ENCODE measurements around the gene ANKRD16.
A peak's percentile ranks its signal among the peaks of the same experiment; 100 is the strongest.
"Not testable (repeated sequence)": the region's sequence is repeated elsewhere in the genome, so short reads cannot be mapped to it uniquely, and the experiment has no call there.

The ANKRD16 gene
- 0.65 to 4.4 (median 2.9) reads per million in 18 experiments for total RNA-seq

- peak; percentile 99 for DNase-seq
Observed at GRCh38 chr10:5889624-5890451, at the start of gene ANKRD16, which contains the start of gene FBH1. Gene ANKRD16 (minus strand): TSS chr10:5889893. CDS start chr10:5889354, 539 bp downstream. Gene FBH1 (plus strand): TSS chr10:5890243. CDS start chr10:5890346, 103 bp downstream.

GRCh38 chr10:5938291-5938690 is 48.6 kb upstream of the ANKRD16 start:
- DNase-seq: no peak

- DNase-seq: no peak
Observed at GRCh38 chr10:5937016-5937415, 47.3 kb upstream of the ANKRD16 start.

GRCh38 chr10:5935628-5936027 is 45.9 kb upstream of the ANKRD16 start:
- DNase-seq: no peak

- no peak for DNase-seq
Observed at GRCh38 chr10:5933909-5934546, 44.3 kb upstream of the ANKRD16 start.

- no peak for DNase-seq
Observed at GRCh38 chr10:5932345-5932744, 42.7 kb upstream of the ANKRD16 start.

GRCh38 chr10:5930272-5930671 is 40.6 kb upstream of the ANKRD16 start:
- no peak for DNase-seq

- no peak for DNase-seq
Observed at GRCh38 chr10:5929442-5929841, 39.7 kb upstream of the ANKRD16 start.

- DNase-seq: no peak
Observed at GRCh38 chr10:5927306-5927705, 37.6 kb upstream of the ANKRD16 start.

- no peak for DNase-seq
Observed at GRCh38 chr10:5924889-5925288, 35.2 kb upstream of the ANKRD16 start.

- DNase-seq: no peak
Observed at GRCh38 chr10:5921746-5922145, 32.1 kb upstream of the ANKRD16 start.

- DNase-seq: no peak
Observed at GRCh38 chr10:5919568-5919967, 29.9 kb upstream of the ANKRD16 start.

- no peak for DNase-seq
Observed at GRCh38 chr10:5918763-5919162, 29.1 kb upstream of the ANKRD16 start.

- DNase-seq: no peak
Observed at GRCh38 chr10:5917305-5917704, 27.6 kb upstream of the ANKRD16 start.

GRCh38 chr10:5915451-5915850 is 25.8 kb upstream of the ANKRD16 start:
- no peak for DNase-seq

- DNase-seq: no peak
Observed at GRCh38 chr10:5913736-5914135, 24.0 kb upstream of the ANKRD16 start.

GRCh38 chr10:5911670-5912069 is 22.0 kb upstream of the ANKRD16 start:
- no peak for DNase-seq

- no peak for DNase-seq
Observed at GRCh38 chr10:5910323-5911100, 20.8 kb upstream of the ANKRD16 start.

- DNase-seq: not testable (repeated sequence)
Observed at GRCh38 chr10:5908676-5909075, 19.0 kb upstream of the ANKRD16 start.

GRCh38 chr10:5906651-5907050 is 17.0 kb upstream of the ANKRD16 start:
- no peak for DNase-seq

- DNase-seq: no peak
Observed at GRCh38 chr10:5905854-5906507, 16.3 kb upstream of the ANKRD16 start.

GRCh38 chr10:5904227-5904626 is 14.5 kb upstream of the ANKRD16 start:
- DNase-seq: peak in 1 of 2 donors; percentile 17

GRCh38 chr10:5903563-5903962 is 13.9 kb upstream of the ANKRD16 start:
- DNase-seq: no peak

Measured in inflammatory macrophage (primary cell).